ENCODE measurements around the gene HBP1.

DNA sequence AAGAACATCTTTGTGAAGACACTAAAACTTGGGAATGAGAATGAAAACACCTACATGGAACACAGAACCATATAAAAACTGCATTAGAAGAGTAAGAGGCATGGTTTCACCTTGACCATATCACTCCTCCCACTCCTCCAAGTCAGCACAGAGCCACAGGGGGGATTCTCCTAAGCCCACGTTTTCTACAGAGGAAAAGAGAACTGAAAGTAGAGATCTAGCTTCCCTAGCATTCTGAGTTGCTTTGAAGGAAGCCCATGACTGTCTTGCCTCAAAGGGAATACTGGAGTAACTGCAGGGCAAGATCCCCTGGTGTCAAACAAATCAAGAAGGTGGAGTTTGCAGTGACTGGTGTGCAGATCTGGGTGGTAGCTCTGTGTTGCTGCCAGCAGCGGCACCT is 43.9 kb downstream of the HBP1 start:
- TF ChIP-seq, protein P1, sequence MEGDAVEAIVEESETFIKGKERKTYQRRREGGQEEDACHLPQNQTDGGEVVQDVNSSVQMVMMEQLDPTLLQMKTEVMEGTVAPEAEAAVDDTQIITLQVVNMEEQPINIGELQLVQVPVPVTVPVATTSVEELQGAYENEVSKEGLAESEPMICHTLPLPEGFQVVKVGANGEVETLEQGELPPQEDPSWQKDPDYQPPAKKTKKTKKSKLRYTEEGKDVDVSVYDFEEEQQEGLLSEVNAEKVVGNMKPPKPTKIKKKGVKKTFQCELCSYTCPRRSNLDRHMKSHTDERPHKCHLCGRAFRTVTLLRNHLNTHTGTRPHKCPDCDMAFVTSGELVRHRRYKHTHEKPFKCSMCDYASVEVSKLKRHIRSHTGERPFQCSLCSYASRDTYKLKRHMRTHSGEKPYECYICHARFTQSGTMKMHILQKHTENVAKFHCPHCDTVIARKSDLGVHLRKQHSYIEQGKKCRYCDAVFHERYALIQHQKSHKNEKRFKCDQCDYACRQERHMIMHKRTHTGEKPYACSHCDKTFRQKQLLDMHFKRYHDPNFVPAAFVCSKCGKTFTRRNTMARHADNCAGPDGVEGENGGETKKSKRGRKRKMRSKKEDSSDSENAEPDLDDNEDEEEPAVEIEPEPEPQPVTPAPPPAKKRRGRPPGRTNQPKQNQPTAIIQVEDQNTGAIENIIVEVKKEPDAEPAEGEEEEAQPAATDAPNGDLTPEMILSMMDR (IDR thresholded peaks at IDR 0.05), result no peak
- TF ChIP-seq EZH2 (IDR thresholded peaks at IDR 0.05; ENCODE audit: borderline replicate concordance, insufficient read depth, low read depth, low read length, poor library complexity, severe bottlenecking), result no peak

All from B cell (primary cell).